ENCODE results near the gene CLTCL1.
A peak's percentile ranks its signal among the peaks of the same experiment; 100 is the strongest.

The CLTCL1 gene

GRCh38 chr22:19304547-19304946 lies 13.0 kb upstream of the CLTCL1 start:
- no peaks in the 10 kb centered on the region for H3K9me3 ChIP-seq (ENCODE audit: insufficient read depth, low read length)
- TF ChIP-seq SUZ12 (IDR thresholded peaks at IDR 0.05; ENCODE audit: extremely low read depth, insufficient read depth, insufficient read length) = no peak
- no peak for TF ChIP-seq YY1 (IDR thresholded peaks at IDR 0.05; ENCODE audit: insufficient read depth, insufficient read length)
- no peak for TF ChIP-seq ZNF274 (IDR thresholded peaks at IDR 0.05; ENCODE audit: low read depth, low read length)
- no peaks in the 10 kb centered on the region for H3K36me3 ChIP-seq (ENCODE audit: insufficient read depth, insufficient read length, low read length)
- H3K4me3 ChIP-seq (ENCODE audit: insufficient read length, low read depth) = no peak overlapping the region
- H3K4me1 ChIP-seq (ENCODE audit: insufficient read depth, insufficient read length) = no peaks in the 10 kb centered on the region
- H3K27me3 ChIP-seq (ENCODE audit: insufficient read depth, insufficient read length) = no peaks in the 10 kb centered on the region
- no peak overlapping the region for H3K9ac ChIP-seq (ENCODE audit: insufficient read length, low read depth)
- DNase-seq (ENCODE audit: low read depth, low spot score) = no peak

DNA sequence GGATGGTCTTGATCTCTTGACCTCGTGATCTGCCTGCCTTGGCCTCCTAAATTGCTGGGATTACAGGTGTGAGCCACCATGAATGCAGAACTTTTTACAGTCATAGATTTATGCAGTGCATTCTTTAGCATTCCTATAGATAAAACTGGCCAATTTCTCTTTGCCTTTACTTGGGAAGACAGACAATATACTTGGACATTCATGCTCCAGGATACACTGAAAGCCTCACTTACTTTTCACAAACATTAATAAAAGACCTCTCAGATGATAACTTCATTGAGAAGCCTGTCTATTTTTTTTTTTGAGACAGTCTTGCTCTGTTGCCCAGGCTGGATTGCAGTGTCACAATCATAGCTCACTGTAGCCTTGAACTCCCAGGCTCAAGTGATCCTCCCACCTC lies 12.3 kb upstream of the CLTCL1 start:
- Histone ChIP-seq H3K9me3 (ENCODE audit: insufficient read depth, low read length) (no peaks in the 10 kb centered on the region), H3K9ac (ENCODE audit: insufficient read length, low read depth) (no peak overlapping the region), H3K4me3 (ENCODE audit: insufficient read length, low read depth) (no peak overlapping the region), H3K4me1 (ENCODE audit: insufficient read depth, insufficient read length) (no peaks in the 10 kb centered on the region), H3K27me3 (ENCODE audit: insufficient read depth, insufficient read length) (no peaks in the 10 kb centered on the region), H3K36me3 (ENCODE audit: insufficient read depth, insufficient read length, low read length) (no peaks in the 10 kb centered on the region)
- no peak for TF ChIP-seq ZNF274 (IDR thresholded peaks at IDR 0.05; ENCODE audit: low read depth, low read length)
- no peak for TF ChIP-seq SUZ12 (IDR thresholded peaks at IDR 0.05; ENCODE audit: extremely low read depth, insufficient read depth, insufficient read length)
- TF ChIP-seq YY1 (IDR thresholded peaks at IDR 0.05; ENCODE audit: insufficient read depth, insufficient read length) = no peak
- DNase-seq (ENCODE audit: low read depth, low spot score) = no peak

- Histone ChIP-seq H3K4me3 (ENCODE audit: insufficient read length, low read depth) (no peak overlapping the region), H3K4me1 (ENCODE audit: insufficient read depth, insufficient read length) (peaks cover 5% of the 10 kb centered on the region), H3K9me3 (ENCODE audit: insufficient read depth, low read length) (no peaks in the 10 kb centered on the region), H3K9ac (ENCODE audit: insufficient read length, low read depth) (no peak overlapping the region), H3K27me3 (ENCODE audit: insufficient read depth, insufficient read length) (peaks cover 16% of the 10 kb centered on the region), H3K36me3 (ENCODE audit: insufficient read depth, insufficient read length, low read length) (no peaks in the 10 kb centered on the region)
- TF ChIP-seq ZNF274 (IDR thresholded peaks at IDR 0.05; ENCODE audit: low read depth, low read length) (no peak), SUZ12 (IDR thresholded peaks at IDR 0.05; ENCODE audit: extremely low read depth, insufficient read depth, insufficient read length) (no peak), YY1 (IDR thresholded peaks at IDR 0.05; ENCODE audit: insufficient read depth, insufficient read length) (no peak)
- DNase-seq (ENCODE audit: low read depth, low spot score) = no peak
These were observed 4.2 kb upstream of the CLTCL1 start for GRCh38 chr22:19295733-19296132.

- no peak for TF ChIP-seq YY1 (IDR thresholded peaks at IDR 0.05; ENCODE audit: insufficient read depth, insufficient read length)
- TF ChIP-seq ZNF274 (IDR thresholded peaks at IDR 0.05; ENCODE audit: low read depth, low read length) = no peak
- no peak for TF ChIP-seq SUZ12 (IDR thresholded peaks at IDR 0.05; ENCODE audit: extremely low read depth, insufficient read depth, insufficient read length)
- H3K27me3 ChIP-seq (ENCODE audit: insufficient read depth, insufficient read length) = peaks cover 16% of the 10 kb centered on the region
- H3K9me3 ChIP-seq (ENCODE audit: insufficient read depth, low read length) = no peaks in the 10 kb centered on the region
- no peak for DNase-seq (ENCODE audit: low read depth, low spot score)
- H3K36me3 ChIP-seq (ENCODE audit: insufficient read depth, insufficient read length, low read length) = no peaks in the 10 kb centered on the region
- H3K4me1 ChIP-seq (ENCODE audit: insufficient read depth, insufficient read length) = peaks cover 6% of the 10 kb centered on the region
- H3K9ac ChIP-seq (ENCODE audit: insufficient read length, low read depth) = peak overlapping the region; percentile 77
- H3K4me3 ChIP-seq (ENCODE audit: insufficient read length, low read depth) = peak overlapping the region; percentile 59
These were observed 1.1 kb upstream of the CLTCL1 start for GRCh38 chr22:19292458-19293230.

- H3K4me1 ChIP-seq (ENCODE audit: insufficient read depth, insufficient read length) = peaks cover 12% of the 10 kb centered on the region
- TF ChIP-seq YY1 (IDR thresholded peaks at IDR 0.05; ENCODE audit: insufficient read depth, insufficient read length) = no peak
- no peak for TF ChIP-seq SUZ12 (IDR thresholded peaks at IDR 0.05; ENCODE audit: extremely low read depth, insufficient read depth, insufficient read length)
- TF ChIP-seq ZNF274 (IDR thresholded peaks at IDR 0.05; ENCODE audit: low read depth, low read length) = no peak
These were observed 320 bp downstream of the CLTCL1 start for GRCh38 chr22:19291218-19291579.

GRCh38 chr22:19290400-19291217 lies 910 bp downstream of the CLTCL1 start:
- Histone ChIP-seq H3K27me3 (ENCODE audit: insufficient read depth, insufficient read length) (peaks cover 16% of the 10 kb centered on the region), H3K36me3 (ENCODE audit: insufficient read depth, insufficient read length, low read length) (no peaks in the 10 kb centered on the region), H3K9me3 (ENCODE audit: insufficient read depth, low read length) (no peaks in the 10 kb centered on the region), H3K9ac (ENCODE audit: insufficient read length, low read depth) (peak overlapping the region; percentile 89), H3K4me1 (ENCODE audit: insufficient read depth, insufficient read length) (peaks cover 12% of the 10 kb centered on the region), H3K4me3 (ENCODE audit: insufficient read length, low read depth) (peak overlapping the region; percentile 65)
- DNase-seq (ENCODE audit: low read depth, low spot score) = no peak
- TF ChIP-seq YY1 (IDR thresholded peaks at IDR 0.05; ENCODE audit: insufficient read depth, insufficient read length) = no peak
- no peak for TF ChIP-seq ZNF274 (IDR thresholded peaks at IDR 0.05; ENCODE audit: low read depth, low read length)
- no peak for TF ChIP-seq SUZ12 (IDR thresholded peaks at IDR 0.05; ENCODE audit: extremely low read depth, insufficient read depth, insufficient read length)

More at GRCh38 chr22:19291218-19291579, 320 bp downstream of the CLTCL1 start:
- no peak for DNase-seq (ENCODE audit: low read depth, low spot score)
- H3K27me3 ChIP-seq (ENCODE audit: insufficient read depth, insufficient read length) = peaks cover 16% of the 10 kb centered on the region
- H3K9ac ChIP-seq (ENCODE audit: insufficient read length, low read depth) = peak overlapping the region; percentile 89
- H3K9me3 ChIP-seq (ENCODE audit: insufficient read depth, low read length) = no peaks in the 10 kb centered on the region
- H3K36me3 ChIP-seq (ENCODE audit: insufficient read depth, insufficient read length, low read length) = no peaks in the 10 kb centered on the region
- H3K4me3 ChIP-seq (ENCODE audit: insufficient read length, low read depth) = peak overlapping the region; percentile 65
